GM10266 (cell line): ENCODE data around the gene LINC00632.

Experiments
- DNase-seq: peaks from one replicate; pipeline ENCODE4 v3.0.0; 2012; ENCODE audit errors: extremely low spot score
- TF ChIP-seq, protein P1 (sequence below): IDR thresholded peaks from 2 replicates; pipeline ENCODE4 v1.5.1; 2012; ENCODE audit warnings: mild to moderate bottlenecking, low read depth; ENCODE audit not compliant: control insufficient read depth, insufficient read depth; ENCODE audit errors: missing control alignments

LINC00632 gene

GRCh38 chrX:140724736-140725135, 15.2 kb downstream of the LINC00632 start:
- DNase-seq, result no peak

GRCh38 chrX:140725500-140725899, 15.9 kb downstream of the LINC00632 start:
- TF ChIP-seq, protein P1, sequence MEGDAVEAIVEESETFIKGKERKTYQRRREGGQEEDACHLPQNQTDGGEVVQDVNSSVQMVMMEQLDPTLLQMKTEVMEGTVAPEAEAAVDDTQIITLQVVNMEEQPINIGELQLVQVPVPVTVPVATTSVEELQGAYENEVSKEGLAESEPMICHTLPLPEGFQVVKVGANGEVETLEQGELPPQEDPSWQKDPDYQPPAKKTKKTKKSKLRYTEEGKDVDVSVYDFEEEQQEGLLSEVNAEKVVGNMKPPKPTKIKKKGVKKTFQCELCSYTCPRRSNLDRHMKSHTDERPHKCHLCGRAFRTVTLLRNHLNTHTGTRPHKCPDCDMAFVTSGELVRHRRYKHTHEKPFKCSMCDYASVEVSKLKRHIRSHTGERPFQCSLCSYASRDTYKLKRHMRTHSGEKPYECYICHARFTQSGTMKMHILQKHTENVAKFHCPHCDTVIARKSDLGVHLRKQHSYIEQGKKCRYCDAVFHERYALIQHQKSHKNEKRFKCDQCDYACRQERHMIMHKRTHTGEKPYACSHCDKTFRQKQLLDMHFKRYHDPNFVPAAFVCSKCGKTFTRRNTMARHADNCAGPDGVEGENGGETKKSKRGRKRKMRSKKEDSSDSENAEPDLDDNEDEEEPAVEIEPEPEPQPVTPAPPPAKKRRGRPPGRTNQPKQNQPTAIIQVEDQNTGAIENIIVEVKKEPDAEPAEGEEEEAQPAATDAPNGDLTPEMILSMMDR, result no peak
- no peak for DNase-seq

More at GRCh38 chrX:140724736-140725135, 15.2 kb downstream of the LINC00632 start:
- TF ChIP-seq, protein P1, result no peak

GRCh38 chrX:140733766-140734342, 24.3 kb downstream of the LINC00632 start:
- TF ChIP-seq, protein P1, result peak; percentile 60
- peak; percentile 8 for DNase-seq

GRCh38 chrX:140744085-140744484, 34.5 kb downstream of the LINC00632 start:
- DNase-seq, result no peak
- TF ChIP-seq, protein P1, result no peak

DNA sequence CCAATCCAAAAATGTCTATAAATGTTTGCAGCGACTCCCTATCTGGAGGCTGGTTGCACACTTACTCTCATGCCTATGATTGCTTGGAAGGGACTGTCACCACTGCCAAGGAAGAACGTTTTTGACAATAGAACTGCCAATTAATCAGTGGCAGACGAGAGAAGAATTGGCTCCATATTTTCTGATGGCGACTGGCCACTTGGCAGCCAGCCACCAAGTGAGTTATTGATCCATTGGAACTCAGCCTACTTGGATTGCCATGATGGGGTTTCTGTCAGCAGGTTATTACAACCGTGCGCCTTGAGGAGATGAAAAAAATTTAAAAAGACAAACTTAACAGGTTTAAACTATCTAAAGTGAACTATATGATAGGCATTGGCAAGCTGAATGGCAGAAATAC, 47.4 kb downstream of the LINC00632 start:
- DNase-seq, result no peak
- TF ChIP-seq, protein P1, result no peak

DNA sequence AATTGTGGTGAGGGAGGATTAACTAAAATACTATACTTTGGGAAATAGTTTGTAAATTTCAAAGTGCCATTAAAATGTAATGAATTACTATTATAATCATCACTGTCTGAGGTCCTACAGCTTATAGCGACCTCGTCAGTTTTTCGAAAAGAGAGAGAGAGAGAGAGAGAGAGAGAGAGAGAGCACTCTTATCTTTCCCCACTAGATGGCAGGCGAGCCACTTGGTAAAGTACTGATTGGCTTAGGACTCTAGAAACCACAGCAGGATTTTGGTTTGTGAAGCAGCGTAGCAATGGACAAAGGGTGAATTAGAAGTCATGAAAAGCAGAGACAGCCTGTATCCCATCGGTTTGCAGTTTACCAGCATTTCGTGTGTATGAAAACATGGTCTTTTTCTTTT, 52.5 kb downstream of the LINC00632 start:
- TF ChIP-seq, protein P1, result peak; percentile 51
- peak; percentile 5 for DNase-seq

GRCh38 chrX:140764401-140764919, 54.9 kb downstream of the LINC00632 start:
- DNase-seq, result no peak
- TF ChIP-seq, protein P1, result no peak
